ENCODE measurements around the gene RASA3.
"Not testable (repeated sequence)": the region's sequence is repeated elsewhere in the genome, so short reads cannot be mapped to it uniquely, and the experiment has no call there.

- TF ChIP-seq CTCF (conservative IDR thresholded peaks at IDR 0.05; ENCODE audit: low read length); EZH2phosphoT487 (IDR thresholded peaks at IDR 0.05; ENCODE audit: borderline replicate concordance, low read depth, low read length): not testable (repeated sequence)
Measured at GRCh38 chr13:114075811-114076210, 56.6 kb downstream of the RASA3 start.
